Caco-2 (cell line): ENCODE results near the gene SUV39H2. TPM values are rescaled to one million over a fixed set of nuclear protein-coding genes. Genes with fewer than 3 reads are reported as not detected.
A peak's percentile ranks its signal among the peaks of the same experiment; 100 is the strongest.

ENCODE experiments used
- BruUV-seq: library from RNA; stranded (reverse); fragments of 400-500 nt; replicated peaks from 2 replicates; lab custom pipeline; 2021; lab: Mats Ljungman, UMichigan
- CTCF ChIA-PET: fragments of 300-600 bp; sonication (Branson Sonifier 250); formaldehyde crosslinking; loops from one replicate; lab custom pipeline; 2022; ENCODE audit warnings: antibody characterized with exemption; lab: Charles Lee
- POLR2A ChIA-PET: fragments of 300-600 bp; sonication (Branson Sonifier 250); formaldehyde crosslinking; loops from one replicate; lab custom pipeline; 2022; ENCODE audit warnings: antibody characterized with exemption; lab: Charles Lee
- DNase-seq, 2 experiments: peaks; one replicate each; pipeline versions ENCODE4 v3.0.0 to v3.0.0-alpha.2; 2020 to 2022
- H3K27me3 ChIP-seq: replicated peaks from 2 replicates; pipeline ENCODE4 v1.6.0; 2011; ENCODE audit warnings: low read length; ENCODE audit not compliant: control insufficient read depth, insufficient read depth
- H3K36me3 ChIP-seq: 2 replicates; pipeline ENCODE4 v1.5.1; 2011; ENCODE audit warnings: low read length; ENCODE audit not compliant: control insufficient read depth, insufficient read depth
- H3K4me1 ChIP-seq: fragments of 250-450 bp; sonication (Bioruptor Pico); 2 replicates; pipeline ENCODE4 v1.5.1; 2020; ENCODE audit warnings: mild to moderate bottlenecking
- H3K4me3 ChIP-seq: 2 replicates; pipeline ENCODE4 v1.5.1; 2011; ENCODE audit warnings: low read depth, mild to moderate bottlenecking, control low read depth, low read length
- H3K9me3 ChIP-seq: fragments of 250-450 bp; sonication (Bioruptor Pico); 2 replicates; pipeline ENCODE4 v1.5.1; 2020; ENCODE audit warnings: mild to moderate bottlenecking, moderate library complexity
- H3K27ac Mint-ChIP-seq: one replicate; pipeline ENCODE4 v1.8.0; 2022; ENCODE audit warnings: mixed read lengths; ENCODE audit not compliant: unreplicated experiment
- H3K27me3 Mint-ChIP-seq: one replicate; pipeline ENCODE4 v1.8.0; 2022; ENCODE audit warnings: mixed read lengths; ENCODE audit not compliant: insufficient read depth, unreplicated experiment
- H3K36me3 Mint-ChIP-seq: one replicate; pipeline ENCODE4 v1.8.0; 2022; ENCODE audit warnings: mild to moderate bottlenecking, mixed read lengths; ENCODE audit not compliant: insufficient read depth, unreplicated experiment
- H3K4me1 Mint-ChIP-seq: one replicate; pipeline ENCODE4 v1.8.0; 2022; ENCODE audit warnings: low read depth, mixed read lengths; ENCODE audit not compliant: unreplicated experiment
- H3K4me3 Mint-ChIP-seq: one replicate; pipeline ENCODE4 v1.8.0; 2022; ENCODE audit warnings: mild to moderate bottlenecking, moderate library complexity, mixed read lengths; ENCODE audit not compliant: unreplicated experiment
- H3K9me3 Mint-ChIP-seq: one replicate; pipeline ENCODE4 v1.8.0; 2022; ENCODE audit warnings: mixed read lengths; ENCODE audit not compliant: unreplicated experiment
- CTCF ChIP-seq, 2 experiments: fragments of 200-600 bp in 1 of 2; IDR thresholded peaks; 1 replicate in 1 of 2; 2 replicates in 1 of 2; pipeline versions ENCODE4 v1.5.1 to v1.8.0; 2011 to 2022; ENCODE audit warnings: antibody characterized with exemption in 1 of 2, control low read depth in 1 of 2, inconsistent platforms in 1 of 2, low read depth in 1 of 2, low read length in 1 of 2, mild to moderate bottlenecking in 1 of 2, moderate library complexity in 1 of 2; ENCODE audit not compliant: insufficient read depth in 1 of 2, severe bottlenecking in 1 of 2, unreplicated experiment in 1 of 2
- intact Hi-C: fragments of 100-400 bp; cut with micrococcal nuclease; formaldehyde crosslinking; loops from one replicate; pipeline ENCODE4 v1.10.0; 2022; ENCODE audit not compliant: unreplicated experiment
- total RNA-seq: library from RNA; stranded (reverse); gene quantifications from 2 replicates; pipeline ENCODE4 v1.2.3, GENCODE V29; 2022

The SUV39H2 gene
- total RNA-seq, 1 experiment from 2014 or later = 60.4 TPM

GRCh38 chr10:14879928-14880193, 1.2 kb downstream of the SUV39H2 start:
- Histone ChIP-seq H3K4me1 (peaks cover 9% of the 10 kb centered on the region; the same call in 1 of the 2 replicates), H3K4me3 (peak overlapping the region; percentile 93), H3K36me3 (no peaks in the 10 kb centered on the region), H3K9me3 (no peaks in the 10 kb centered on the region), H3K27me3 (no peaks in the 10 kb centered on the region)
- BruUV-seq = TSS peak; percentile 47
- H3K36me3 Mint-ChIP-seq = peaks cover 55% of the 10 kb centered on the region
- ChIA-PET CTCF (interaction anchor here (0.6 to 2.5 kb wide), 2 partner anchors 42 to 202 kb away, joined by 3 to 13 read pairs; partner anchors contain the start of genes CDNF, HSPA14 and MSANTD7), POLR2A (interaction anchor here (1.0 to 4.1 kb wide), 3 partner anchors 24 to 73 kb away, joined by 3 to 64 read pairs (median 25); partner anchors contain the start of genes CDNF, DCLRE1C, HSPA14 and MSANTD7)
- H3K4me1 Mint-ChIP-seq = peaks cover 14% of the 10 kb centered on the region
- peak overlapping the region; percentile 99 for H3K4me3 Mint-ChIP-seq
- H3K27me3 Mint-ChIP-seq = no peaks in the 10 kb centered on the region
- no peak for TF ChIP-seq CTCF (IDR thresholded peaks at IDR 0.05; ENCODE audit: insufficient read depth in 1 of 2, low read depth in 1 of 2, low read length in 1 of 2, severe bottlenecking in 1 of 2, unreplicated experiment in 1 of 2)
- H3K27ac Mint-ChIP-seq = peak overlapping the region; percentile 99
- intact Hi-C loops = loop anchor here (2.0 to 5.0 kb wide), 4 partner anchors 17 to 383 kb away; partner anchors contain the start of gene RPP38
- DNase-seq = no peak
- H3K9me3 Mint-ChIP-seq = no peaks in the 10 kb centered on the region

GRCh38 chr10:14880229-14880628, 1.6 kb downstream of the SUV39H2 start:
- peak overlapping the region; percentile 93 for H3K4me3 ChIP-seq
- H3K27ac Mint-ChIP-seq = peak overlapping the region; percentile 99
- peaks cover 9% of the 10 kb centered on the region; the same call in 1 of the 2 replicates for H3K4me1 ChIP-seq
- peaks cover 14% of the 10 kb centered on the region for H3K4me1 Mint-ChIP-seq
- ChIA-PET POLR2A (interaction anchor here (3.4 to 4.1 kb wide), 2 partner anchors 42 to 73 kb away, joined by 25 to 64 read pairs; partner anchors contain the start of genes CDNF, DCLRE1C, HSPA14 and MSANTD7), CTCF (no interaction called here)
- TF ChIP-seq CTCF (IDR thresholded peaks at IDR 0.05; ENCODE audit: insufficient read depth in 1 of 2, low read depth in 1 of 2, low read length in 1 of 2, severe bottlenecking in 1 of 2, unreplicated experiment in 1 of 2) = no peak
- H3K27me3 ChIP-seq = no peaks in the 10 kb centered on the region
- H3K36me3 ChIP-seq = no peaks in the 10 kb centered on the region
- no peaks in the 10 kb centered on the region for H3K9me3 Mint-ChIP-seq
- intact Hi-C loops = no loop called here
- peak overlapping the region; percentile 99 for H3K4me3 Mint-ChIP-seq
- H3K9me3 ChIP-seq = no peaks in the 10 kb centered on the region
- BruUV-seq = no TSS peak
- no peaks in the 10 kb centered on the region for H3K27me3 Mint-ChIP-seq
- peak in 1 of 2 experiments; percentile 22 for DNase-seq
- peaks cover 55% of the 10 kb centered on the region for H3K36me3 Mint-ChIP-seq

DNA sequence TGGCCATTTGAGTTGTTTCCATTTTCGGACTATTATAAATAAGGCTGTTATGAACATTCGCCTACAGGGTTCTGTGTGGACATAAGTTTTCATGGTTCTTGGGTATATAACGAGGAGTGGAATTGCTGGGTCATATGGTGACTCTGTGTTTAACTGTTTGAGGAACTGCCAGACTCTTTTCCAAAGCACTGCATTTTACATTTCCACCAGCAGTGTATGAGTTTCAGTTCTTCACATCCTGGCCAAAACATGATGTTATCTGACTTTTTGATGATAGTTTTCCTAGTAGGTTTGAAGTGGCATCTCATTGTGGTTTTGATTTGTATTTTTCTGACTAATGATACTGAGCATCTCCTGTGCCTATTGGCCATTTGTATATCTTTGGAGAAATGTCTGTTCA, 5.4 kb downstream of the SUV39H2 start:
- no peak overlapping the region for H3K27ac Mint-ChIP-seq
- Histone ChIP-seq H3K4me1 (peaks cover 9% of the 10 kb centered on the region; the same call in 1 of the 2 replicates), H3K4me3 (no peak overlapping the region), H3K27me3 (no peaks in the 10 kb centered on the region), H3K36me3 (no peaks in the 10 kb centered on the region), H3K9me3 (no peaks in the 10 kb centered on the region)
- H3K4me1 Mint-ChIP-seq = no peaks in the 10 kb centered on the region
- no peak for TF ChIP-seq CTCF (IDR thresholded peaks at IDR 0.05; ENCODE audit: insufficient read depth in 1 of 2, low read depth in 1 of 2, low read length in 1 of 2, severe bottlenecking in 1 of 2, unreplicated experiment in 1 of 2)
- no peak for DNase-seq
- no TSS peak for BruUV-seq
- intact Hi-C loops = no loop called here
- ChIA-PET POLR2A (no interaction called here), CTCF (no interaction called here)
- peaks cover 29% of the 10 kb centered on the region for H3K36me3 Mint-ChIP-seq
- no peak overlapping the region for H3K4me3 Mint-ChIP-seq
- H3K27me3 Mint-ChIP-seq = no peaks in the 10 kb centered on the region
- H3K9me3 Mint-ChIP-seq = no peaks in the 10 kb centered on the region
